HepG2 (cell line): ENCODE data around the gene NSD1.

ENCODE experiments used
- ELF4 ChIP-seq: sonication (generic); formaldehyde crosslinking; IDR thresholded peaks from 2 replicates; pipeline ENCODE4 v1.5.0; 2020; ENCODE audit warnings: missing genetic modification reagents, mild to moderate bottlenecking, moderate library complexity, borderline replicate concordance
- POLR2AphosphoS5 ChIP-seq: IDR thresholded peaks from 2 replicates; pipeline ENCODE4 v1.6.1; 2012; ENCODE audit warnings: low read depth, low read length
- RAD21 ChIP-seq: fragments of 450-650 bp; formaldehyde crosslinking; IDR thresholded peaks from 2 replicates; pipeline ENCODE4 v1.5.0; 2020; ENCODE audit warnings: mild to moderate bottlenecking
- RCOR2 ChIP-seq: IDR thresholded peaks from 2 replicates; pipeline ENCODE4 v1.6.1; 2016; ENCODE audit warnings: missing biosample characterization, missing genetic modification reagents
- TFDP1 ChIP-seq: IDR thresholded peaks from 2 replicates; pipeline ENCODE4 v1.6.1; 2016; ENCODE audit warnings: missing compliant biosample characterization, missing genetic modification reagents, borderline replicate concordance
- ZNF337 ChIP-seq: sonication (generic); formaldehyde crosslinking; IDR thresholded peaks from 2 replicates; pipeline ENCODE4 v1.5.1; 2020; ENCODE audit warnings: missing genetic modification reagents, low read depth, mild to moderate bottlenecking, borderline replicate concordance

GRCh38 chr5:177346820-177347219 is 213.2 kb downstream of the NSD1 start:
- TF ChIP-seq TFDP1 (CRISPR knock-in tag) (no peak), ZNF337 (CRISPR knock-in tag) (no peak), RCOR2 (CRISPR knock-in tag) (no peak), RAD21 (no peak), POLR2AphosphoS5 (no peak), ELF4 (no peak)
